HEK293 (cell line): ENCODE results near the gene NOS2.

Source experiments
- CTCF ChIA-PET: fragments of 350-600 bp; formaldehyde crosslinking; extraction: SDS; loops from one replicate; lab custom pipeline; 2021; ENCODE audit warnings: antibody characterized with exemption; lab: Yijun Ruan, JAX
- POLR2A ChIA-PET: fragments of 300-600 bp; formaldehyde crosslinking; extraction: SDS; loops from one replicate; lab custom pipeline; 2020; ENCODE audit warnings: antibody characterized with exemption, inconsistent platforms; lab: Yijun Ruan, JAX
- H3K27ac ChIP-seq: fragments of 200-500 bp; sonication (Bioruptor generic); 2 replicates; pipeline ENCODE4 v1.5.1; 2014; ENCODE audit warnings: low read depth, low read length, control low read depth, inconsistent platforms; ENCODE audit errors: extremely low read depth
- H3K36me3 ChIP-seq, 2 experiments: fragments of 200-500 bp in 1 of 2; sonication (Bioruptor generic) in 1 of 2; 1 replicate in 1 of 2; 2 replicates in 1 of 2; pipeline ENCODE4 v1.5.1; 2014 to 2017; ENCODE audit warnings: inconsistent platforms in 2 of 2, low read length in 2 of 2; ENCODE audit not compliant: control insufficient read depth in 2 of 2, insufficient read depth in 1 of 2
- H3K4me1 ChIP-seq: fragments of 200-500 bp; sonication (Bioruptor generic); 2 replicates; pipeline ENCODE4 v1.5.1; 2014; ENCODE audit warnings: mild to moderate bottlenecking, low read length, inconsistent platforms; ENCODE audit not compliant: control insufficient read depth, insufficient read depth
- H3K4me3 ChIP-seq: 2 replicates; pipeline ENCODE4 v1.5.1; 2011; ENCODE audit warnings: low read depth, mild to moderate bottlenecking, control low read depth, low read length, moderate library complexity
- H3K9me3 ChIP-seq: fragments of 200-500 bp; sonication (Bioruptor generic); 2 replicates; pipeline ENCODE4 v1.5.1; 2014; ENCODE audit warnings: low read depth, low read length, inconsistent platforms; ENCODE audit not compliant: control insufficient read depth, insufficient read depth
- GFI1B ChIP-seq: fragments of 450-650 bp; formaldehyde crosslinking; IDR thresholded peaks from 2 replicates; pipeline ENCODE4 v1.5.1; 2016; ENCODE audit warnings: missing biosample characterization, missing genetic modification characterization
- HOXA7 ChIP-seq: sonication (generic); formaldehyde crosslinking; IDR thresholded peaks from 2 replicates; pipeline ENCODE4 v1.8.1; 2022; ENCODE audit warnings: missing genetic modification reagents, borderline replicate concordance
- MYNN ChIP-seq: fragments of 450-650 bp; formaldehyde crosslinking; IDR thresholded peaks from 2 replicates; pipeline ENCODE4 v1.5.1; 2016; ENCODE audit warnings: missing biosample characterization, missing genetic modification characterization, borderline replicate concordance
- SP7 ChIP-seq: fragments of 450-650 bp; formaldehyde crosslinking; IDR thresholded peaks from 2 replicates; pipeline ENCODE4 v1.5.1; 2016; ENCODE audit warnings: missing biosample characterization, missing genetic modification characterization
- ZBTB7A ChIP-seq: fragments of 450-650 bp; formaldehyde crosslinking; IDR thresholded peaks from 2 replicates; pipeline ENCODE4 v1.5.1; 2016; ENCODE audit warnings: low read depth, missing biosample characterization, missing genetic modification characterization
- ZNF184 ChIP-seq: fragments of 450-650 bp; IDR thresholded peaks from 2 replicates; pipeline ENCODE4 v1.5.1; 2018; ENCODE audit warnings: missing biosample characterization, mild to moderate bottlenecking, missing genetic modification characterization
- ZNF221 ChIP-seq: fragments of 450-650 bp; formaldehyde crosslinking; IDR thresholded peaks from 2 replicates; pipeline ENCODE4 v1.5.1; 2017; ENCODE audit warnings: missing biosample characterization, missing genetic modification characterization, borderline replicate concordance
- ZNF24 ChIP-seq: fragments of 450-650 bp; formaldehyde crosslinking; IDR thresholded peaks from 2 replicates; pipeline ENCODE4 v1.5.1; 2016; ENCODE audit warnings: missing biosample characterization, missing genetic modification characterization
- ZNF335 ChIP-seq: fragments of 450-650 bp; formaldehyde crosslinking; conservative IDR thresholded peaks from 2 replicates; pipeline ENCODE4 v1.5.1; 2016; ENCODE audit warnings: missing biosample characterization, missing genetic modification characterization
- ZNF354C ChIP-seq: fragments of 450-650 bp; formaldehyde crosslinking; IDR thresholded peaks from 2 replicates; pipeline ENCODE4 v1.5.1; 2016; ENCODE audit warnings: missing biosample characterization, missing genetic modification characterization, low read depth, borderline replicate concordance
- ZNF391 ChIP-seq: fragments of 450-650 bp; formaldehyde crosslinking; IDR thresholded peaks from 2 replicates; pipeline ENCODE4 v1.5.1; 2016; ENCODE audit warnings: low read depth, missing biosample characterization, missing genetic modification characterization, borderline replicate concordance
- ZNF394 ChIP-seq: fragments of 450-650 bp; formaldehyde crosslinking; IDR thresholded peaks from 2 replicates; pipeline ENCODE4 v1.5.1; 2016; ENCODE audit warnings: missing biosample characterization, missing genetic modification characterization, mild to moderate bottlenecking, moderate library complexity, borderline replicate concordance
- ZNF433 ChIP-seq: fragments of 450-650 bp; formaldehyde crosslinking; IDR thresholded peaks from 2 replicates; pipeline ENCODE4 v1.5.1; 2016; ENCODE audit warnings: missing biosample characterization, missing genetic modification characterization, low read depth
- ZNF529 ChIP-seq: fragments of 450-650 bp; formaldehyde crosslinking; IDR thresholded peaks from 2 replicates; pipeline ENCODE4 v1.5.1; 2017; ENCODE audit warnings: missing genetic modification characterization, missing biosample characterization; ENCODE audit not compliant: insufficient replicate concordance
- ZNF654 ChIP-seq: fragments of 450-650 bp; formaldehyde crosslinking; IDR thresholded peaks from 2 replicates; pipeline ENCODE4 v1.5.1; 2016; ENCODE audit warnings: low read depth, missing biosample characterization, missing genetic modification characterization
- ZNF660 ChIP-seq: fragments of 450-650 bp; IDR thresholded peaks from 2 replicates; pipeline ENCODE4 v1.5.1; 2018; ENCODE audit warnings: missing biosample characterization, mild to moderate bottlenecking, missing genetic modification characterization
- ZNF664 ChIP-seq: fragments of 450-650 bp; formaldehyde crosslinking; IDR thresholded peaks from 2 replicates; pipeline ENCODE4 v1.5.1; 2016; ENCODE audit warnings: missing biosample characterization, missing genetic modification characterization
- ZNF776 ChIP-seq: fragments of 450-650 bp; formaldehyde crosslinking; IDR thresholded peaks from 2 replicates; pipeline ENCODE4 v1.5.0; 2017; ENCODE audit warnings: missing biosample characterization, missing genetic modification characterization, borderline replicate concordance
- ZNF843 ChIP-seq: fragments of 450-650 bp; formaldehyde crosslinking; IDR thresholded peaks from 2 replicates; pipeline ENCODE4 v1.5.1; 2016; ENCODE audit warnings: missing biosample characterization, missing genetic modification characterization
- TF ChIP-seq, protein P1 (sequence below): fragments of 450-650 bp; formaldehyde crosslinking; IDR thresholded peaks from 2 replicates; pipeline ENCODE4 v1.5.1; 2016; ENCODE audit warnings: missing biosample characterization, missing genetic modification characterization
- TF ChIP-seq, protein P2 (sequence below): fragments of 450-650 bp; formaldehyde crosslinking; IDR thresholded peaks from 2 replicates; pipeline ENCODE4 v1.5.1; 2016; ENCODE audit warnings: missing biosample characterization, missing genetic modification characterization
- TF ChIP-seq, protein P3 (sequence below): fragments of 450-650 bp; formaldehyde crosslinking; IDR thresholded peaks from 2 replicates; pipeline ENCODE4 v1.5.1; 2016; ENCODE audit warnings: missing biosample characterization, missing genetic modification characterization
- TF ChIP-seq, protein P4 (sequence below): fragments of 450-650 bp; formaldehyde crosslinking; IDR thresholded peaks from 2 replicates; pipeline ENCODE4 v1.5.1; 2016; ENCODE audit warnings: missing biosample characterization, missing genetic modification characterization

Gene NOS2

DNA sequence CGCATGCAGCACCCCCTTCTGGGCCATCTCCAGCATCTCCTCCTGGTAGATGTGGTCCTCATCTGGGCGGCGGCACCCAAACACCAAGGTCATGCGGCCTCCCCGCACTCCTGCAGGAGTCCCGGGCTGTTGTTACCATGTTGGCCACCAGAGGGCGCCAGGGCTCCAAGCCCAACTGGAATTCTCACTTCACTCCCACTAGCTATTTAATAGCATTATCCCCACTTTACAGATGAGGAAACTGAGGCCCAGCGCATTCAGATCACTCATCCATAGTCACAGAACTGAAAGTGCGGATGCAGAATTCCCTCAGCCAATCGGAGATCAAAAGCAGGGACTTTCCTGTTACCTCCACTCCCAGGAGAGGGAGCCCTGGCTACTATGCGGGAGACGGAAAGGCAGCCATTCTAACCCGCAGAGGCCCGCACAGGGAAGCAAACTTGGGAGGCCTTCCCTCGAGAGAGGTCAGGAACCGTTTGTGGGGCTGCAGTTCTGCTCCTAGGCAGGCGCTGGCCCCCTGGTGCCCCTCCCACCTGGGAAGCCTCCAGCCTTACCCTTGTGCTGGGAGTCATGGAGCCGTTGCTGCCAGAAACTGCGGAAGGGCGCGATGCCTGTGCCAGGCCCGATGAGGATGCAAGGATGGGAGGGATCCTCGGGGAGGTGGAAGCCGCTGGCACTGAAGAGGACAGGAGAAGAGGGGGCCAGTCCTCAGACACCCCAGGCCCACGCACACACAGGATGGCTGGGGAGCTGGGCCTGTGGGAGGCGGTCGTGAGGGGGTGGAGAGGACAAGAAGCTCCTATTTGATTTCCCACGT lies 40.1 kb downstream of the NOS2 start:
- Histone ChIP-seq H3K36me3 (no peaks in the 10 kb centered on the region), H3K4me1 (no peaks in the 10 kb centered on the region), H3K27ac (no peak overlapping the region), H3K9me3 (no peaks in the 10 kb centered on the region), H3K4me3 (no peak overlapping the region)
- ChIA-PET CTCF (interaction anchor here (0.5 to 13.7 kb wide), 42 partner anchors 9 to 985 kb away, joined by 3 to 278 read pairs (median 4); partner anchors contain the start of genes LYRM9 and NOS2), POLR2A (interaction anchor here (0.6 to 1.0 kb wide), 2 partner anchors 120 to 121 kb away, joined by 4 read pairs; no protein-coding TSS in a partner anchor)
- no peak for TF ChIP-seq MYNN (tag by site-specific recombination)
- TF ChIP-seq ZNF529 (tag by site-specific recombination) = no peak
- TF ChIP-seq ZNF654 (tag by site-specific recombination) = peak; percentile 59
- TF ChIP-seq ZNF660 = peak; percentile 58; the same call in 1 of the 2 replicates
- TF ChIP-seq, protein P1, sequence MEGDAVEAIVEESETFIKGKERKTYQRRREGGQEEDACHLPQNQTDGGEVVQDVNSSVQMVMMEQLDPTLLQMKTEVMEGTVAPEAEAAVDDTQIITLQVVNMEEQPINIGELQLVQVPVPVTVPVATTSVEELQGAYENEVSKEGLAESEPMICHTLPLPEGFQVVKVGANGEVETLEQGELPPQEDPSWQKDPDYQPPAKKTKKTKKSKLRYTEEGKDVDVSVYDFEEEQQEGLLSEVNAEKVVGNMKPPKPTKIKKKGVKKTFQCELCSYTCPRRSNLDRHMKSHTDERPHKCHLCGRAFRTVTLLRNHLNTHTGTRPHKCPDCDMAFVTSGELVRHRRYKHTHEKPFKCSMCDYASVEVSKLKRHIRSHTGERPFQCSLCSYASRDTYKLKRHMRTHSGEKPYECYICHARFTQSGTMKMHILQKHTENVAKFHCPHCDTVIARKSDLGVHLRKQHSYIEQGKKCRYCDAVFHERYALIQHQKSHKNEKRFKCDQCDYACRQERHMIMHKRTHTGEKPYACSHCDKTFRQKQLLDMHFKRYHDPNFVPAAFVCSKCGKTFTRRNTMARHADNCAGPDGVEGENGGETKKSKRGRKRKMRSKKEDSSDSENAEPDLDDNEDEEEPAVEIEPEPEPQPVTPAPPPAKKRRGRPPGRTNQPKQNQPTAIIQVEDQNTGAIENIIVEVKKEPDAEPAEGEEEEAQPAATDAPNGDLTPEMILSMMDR (tag by site-specific recombination) = peak; percentile 87
- peak; percentile 19; the same call in 1 of the 2 replicates for TF ChIP-seq ZNF24 (tag by site-specific recombination)
- TF ChIP-seq, protein P2, sequence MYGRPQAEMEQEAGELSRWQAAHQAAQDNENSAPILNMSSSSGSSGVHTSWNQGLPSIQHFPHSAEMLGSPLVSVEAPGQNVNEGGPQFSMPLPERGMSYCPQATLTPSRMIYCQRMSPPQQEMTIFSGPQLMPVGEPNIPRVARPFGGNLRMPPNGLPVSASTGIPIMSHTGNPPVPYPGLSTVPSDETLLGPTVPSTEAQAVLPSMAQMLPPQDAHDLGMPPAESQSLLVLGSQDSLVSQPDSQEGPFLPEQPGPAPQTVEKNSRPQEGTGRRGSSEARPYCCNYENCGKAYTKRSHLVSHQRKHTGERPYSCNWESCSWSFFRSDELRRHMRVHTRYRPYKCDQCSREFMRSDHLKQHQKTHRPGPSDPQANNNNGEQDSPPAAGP (tag by site-specific recombination) = peak; percentile 35; the same call in 1 of the 2 replicates
- no peak for TF ChIP-seq HOXA7 (CRISPR knock-in tag)
- TF ChIP-seq ZNF664 = peak; percentile 44; the same call in 1 of the 2 replicates
- TF ChIP-seq SP7 (tag by site-specific recombination) = no peak

DNA sequence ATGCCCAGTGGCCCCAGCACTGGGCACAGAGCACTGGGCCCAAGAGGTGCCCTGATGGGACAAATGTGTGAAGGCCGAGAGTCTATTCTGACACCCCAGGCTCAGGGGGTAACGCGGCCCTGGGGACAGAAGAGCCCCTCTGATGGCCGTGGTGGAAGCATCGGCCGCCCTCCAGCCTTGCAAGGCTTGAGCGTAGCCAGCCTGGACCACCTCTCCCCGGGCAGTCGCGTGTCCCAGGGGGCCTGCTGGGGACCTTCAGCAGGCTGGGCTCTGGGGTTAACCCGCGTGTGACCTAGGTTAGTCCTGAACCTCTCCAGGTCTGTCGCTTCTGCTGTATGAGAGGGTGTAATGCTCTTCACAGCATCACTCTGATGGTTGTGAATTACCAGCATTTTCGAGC lies 40.8 kb downstream of the NOS2 start:
- no peaks in the 10 kb centered on the region for H3K36me3 ChIP-seq
- no peaks in the 10 kb centered on the region for H3K9me3 ChIP-seq
- H3K4me1 ChIP-seq = no peaks in the 10 kb centered on the region
- no peak for TF ChIP-seq ZNF394
- TF ChIP-seq ZNF843 (tag by site-specific recombination) = no peak
- TF ChIP-seq ZNF776 (tag by site-specific recombination) = no peak
- no peak for TF ChIP-seq ZNF221 (tag by site-specific recombination)
- no peak for TF ChIP-seq ZNF433 (tag by site-specific recombination)
- no peak for TF ChIP-seq ZNF354C (tag by site-specific recombination)
- TF ChIP-seq, protein P3, sequence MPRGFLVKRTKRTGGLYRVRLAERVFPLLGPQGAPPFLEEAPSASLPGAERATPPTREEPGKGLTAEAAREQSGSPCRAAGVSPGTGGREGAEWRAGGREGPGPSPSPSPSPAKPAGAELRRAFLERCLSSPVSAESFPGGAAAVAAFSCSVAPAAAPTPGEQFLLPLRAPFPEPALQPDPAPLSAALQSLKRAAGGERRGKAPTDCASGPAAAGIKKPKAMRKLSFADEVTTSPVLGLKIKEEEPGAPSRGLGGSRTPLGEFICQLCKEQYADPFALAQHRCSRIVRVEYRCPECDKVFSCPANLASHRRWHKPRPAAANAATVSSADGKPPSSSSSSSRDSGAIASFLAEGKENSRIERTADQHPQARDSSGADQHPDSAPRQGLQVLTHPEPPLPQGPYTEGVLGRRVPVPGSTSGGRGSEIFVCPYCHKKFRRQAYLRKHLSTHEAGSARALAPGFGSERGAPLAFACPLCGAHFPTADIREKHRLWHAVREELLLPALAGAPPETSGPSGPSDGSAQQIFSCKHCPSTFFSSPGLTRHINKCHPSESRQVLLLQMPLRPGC (tag by site-specific recombination) = no peak
- no peak for TF ChIP-seq GFI1B (tag by site-specific recombination)
- TF ChIP-seq, protein P4, sequence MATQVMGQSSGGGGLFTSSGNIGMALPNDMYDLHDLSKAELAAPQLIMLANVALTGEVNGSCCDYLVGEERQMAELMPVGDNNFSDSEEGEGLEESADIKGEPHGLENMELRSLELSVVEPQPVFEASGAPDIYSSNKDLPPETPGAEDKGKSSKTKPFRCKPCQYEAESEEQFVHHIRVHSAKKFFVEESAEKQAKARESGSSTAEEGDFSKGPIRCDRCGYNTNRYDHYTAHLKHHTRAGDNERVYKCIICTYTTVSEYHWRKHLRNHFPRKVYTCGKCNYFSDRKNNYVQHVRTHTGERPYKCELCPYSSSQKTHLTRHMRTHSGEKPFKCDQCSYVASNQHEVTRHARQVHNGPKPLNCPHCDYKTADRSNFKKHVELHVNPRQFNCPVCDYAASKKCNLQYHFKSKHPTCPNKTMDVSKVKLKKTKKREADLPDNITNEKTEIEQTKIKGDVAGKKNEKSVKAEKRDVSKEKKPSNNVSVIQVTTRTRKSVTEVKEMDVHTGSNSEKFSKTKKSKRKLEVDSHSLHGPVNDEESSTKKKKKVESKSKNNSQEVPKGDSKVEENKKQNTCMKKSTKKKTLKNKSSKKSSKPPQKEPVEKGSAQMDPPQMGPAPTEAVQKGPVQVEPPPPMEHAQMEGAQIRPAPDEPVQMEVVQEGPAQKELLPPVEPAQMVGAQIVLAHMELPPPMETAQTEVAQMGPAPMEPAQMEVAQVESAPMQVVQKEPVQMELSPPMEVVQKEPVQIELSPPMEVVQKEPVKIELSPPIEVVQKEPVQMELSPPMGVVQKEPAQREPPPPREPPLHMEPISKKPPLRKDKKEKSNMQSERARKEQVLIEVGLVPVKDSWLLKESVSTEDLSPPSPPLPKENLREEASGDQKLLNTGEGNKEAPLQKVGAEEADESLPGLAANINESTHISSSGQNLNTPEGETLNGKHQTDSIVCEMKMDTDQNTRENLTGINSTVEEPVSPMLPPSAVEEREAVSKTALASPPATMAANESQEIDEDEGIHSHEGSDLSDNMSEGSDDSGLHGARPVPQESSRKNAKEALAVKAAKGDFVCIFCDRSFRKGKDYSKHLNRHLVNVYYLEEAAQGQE (tag by site-specific recombination) = no peak
- TF ChIP-seq ZNF391 (tag by site-specific recombination) = no peak
- no peak for TF ChIP-seq ZNF335 (tag by site-specific recombination)
- no peak for TF ChIP-seq ZBTB7A (tag by site-specific recombination)
- no peak for TF ChIP-seq ZNF184 (tag by site-specific recombination)
- H3K27ac ChIP-seq = no peak overlapping the region
- POLR2A ChIA-PET = interaction anchor here (1.0 kb wide), 1 partner anchor 120 kb away, joined by 4 read pairs; no protein-coding TSS in a partner anchor
- CTCF ChIA-PET = interaction anchor here (0.5 to 13.7 kb wide), 33 partner anchors 11 to 984 kb away, joined by 3 to 278 read pairs (median 4); partner anchors contain the start of gene LYRM9
- no peak overlapping the region for H3K4me3 ChIP-seq
